Gastroesophageal sphincter (tissue), 3 donors: ENCODE measurements around the gene ATP9B.

Experiments
- CTCF ChIP-seq, 4 experiments: fragments of 200-600 bp in 2 of 4; fragments of 450-650 bp in 2 of 4; sonication (generic) in 1 of 4; IDR thresholded peaks; one replicate each; pipeline ENCODE4 v1.5.1; 2017 to 2019; ENCODE audit warnings: antibody characterized with exemption in 4 of 4, mild to moderate bottlenecking in 2 of 4, moderate library complexity in 2 of 4
- POLR2A ChIP-seq, 2 donors: fragments of 450-650 bp; IDR thresholded peaks; one replicate each; pipeline ENCODE4 v1.6.1; 2017; ENCODE audit warnings: antibody characterized with exemption in 2 of 2, mild to moderate bottlenecking in 2 of 2, moderate library complexity in 1 of 2
- POLR2AphosphoS5 ChIP-seq: sonication (generic); formaldehyde crosslinking; IDR thresholded peaks from one replicate; pipeline ENCODE4 v1.6.1; 2017; ENCODE audit warnings: antibody characterized with exemption

DNA sequence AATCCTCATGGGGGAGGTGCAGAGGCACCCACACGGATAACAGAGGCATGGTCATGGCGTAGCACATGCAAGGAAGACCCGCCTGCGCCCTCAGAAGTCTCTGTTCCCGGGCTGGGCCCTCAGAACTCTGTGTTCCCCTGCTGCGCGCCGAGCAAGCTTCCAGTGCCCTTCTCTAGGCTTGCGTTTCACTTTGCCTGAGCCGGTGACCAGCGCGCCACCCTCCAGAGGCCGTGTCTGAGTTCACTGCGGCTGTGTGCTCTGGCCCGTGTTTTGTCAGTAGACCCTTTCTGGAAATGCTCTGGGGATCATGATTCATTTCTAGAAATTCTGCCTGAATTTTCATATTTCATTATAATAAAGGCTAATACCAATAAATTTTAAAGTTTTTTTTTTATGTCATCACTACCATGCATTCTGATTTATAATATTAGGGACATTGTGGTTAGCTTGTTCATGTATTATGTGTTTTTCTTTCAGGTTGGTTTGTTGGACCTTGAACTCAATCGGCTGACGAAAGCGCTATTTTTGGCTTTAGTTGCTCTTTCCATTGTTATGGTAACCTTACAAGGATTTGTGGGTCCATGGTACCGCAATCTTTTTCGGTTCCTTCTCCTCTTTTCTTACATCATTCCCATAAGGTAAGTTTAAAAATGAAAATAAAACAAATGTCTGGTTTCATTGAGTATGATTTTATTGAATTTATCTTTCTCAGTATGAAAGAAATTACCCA is 183.9 kb downstream of the ATP9B start:
- TF ChIP-seq CTCF (IDR thresholded peaks at IDR 0.05), result no peak
- TF ChIP-seq POLR2A (IDR thresholded peaks at IDR 0.05), result no peak
- TF ChIP-seq POLR2AphosphoS5, result no peak
